BLaER1 treated with 17β-estradiol and CSF1 and Interleukin-3, amounts not matched to agents 10 nM and 100 nM (cell line): ENCODE data around the gene NLK.
"Not testable (repeated sequence)": the region's sequence is repeated elsewhere in the genome, so short reads cannot be mapped to it uniquely, and the experiment has no call there.

Source experiments
- H3K27ac ChIP-seq, 11 experiments: shearing (Covaris generic); formaldehyde crosslinking; 2 replicates each; pipeline ENCODE4 v1.8.1; 2022
- H3K27me3 ChIP-seq, 11 experiments: shearing (Covaris generic); formaldehyde crosslinking; 2 replicates each; pipeline ENCODE4 v1.8.1; 2022
- H3K36me3 ChIP-seq, 11 experiments: shearing (Covaris generic); formaldehyde crosslinking; 2 replicates each; pipeline ENCODE4 v1.8.1; 2022
- H3K4me1 ChIP-seq, 10 experiments: shearing (Covaris generic); formaldehyde crosslinking; 2 replicates each; pipeline ENCODE4 v1.8.1; 2022
- H3K4me2 ChIP-seq, 11 experiments: shearing (Covaris generic); formaldehyde crosslinking; 2 replicates each; pipeline ENCODE4 v1.8.1; 2022
- H3K4me3 ChIP-seq, 10 experiments: shearing (Covaris generic); formaldehyde crosslinking; 2 replicates each; pipeline ENCODE4 v1.8.1; 2022
- H3K9ac ChIP-seq, 11 experiments: shearing (Covaris generic); formaldehyde crosslinking; 2 replicates each; pipeline ENCODE4 v1.8.1; 2022
- H3K9me3 ChIP-seq, 11 experiments: shearing (Covaris generic); formaldehyde crosslinking; replicated peaks in 1 of 11; 2 replicates each; pipeline ENCODE4 v1.8.1; 2022
- H4K20me1 ChIP-seq, 11 experiments: shearing (Covaris generic); formaldehyde crosslinking; 2 replicates each; pipeline ENCODE4 v1.8.1; 2022
- Cebpa-rat ChIP-seq, 11 experiments: shearing (Covaris generic); IDR thresholded peaks; 2 replicates each; pipeline ENCODE4 v1.8.1; 2022

The NLK gene

GRCh38 chr17:28141313-28141712 lies 98.8 kb downstream of the NLK start:
- no peak overlapping the region for H3K9ac ChIP-seq
- H3K9me3 ChIP-seq = no peaks in the 10 kb centered on the region
- H3K27me3 ChIP-seq = no peaks in the 10 kb centered on the region
- peaks cover 4 to 60% (median 24%) of the 10 kb centered on the region in 11 experiments; a peak in 18 of 22 replicates for H3K36me3 ChIP-seq
- no peak overlapping the region for H3K4me3 ChIP-seq
- no peaks in the 10 kb centered on the region for H3K4me1 ChIP-seq
- H3K4me2 ChIP-seq = no peak overlapping the region
- TF ChIP-seq Cebpa-rat (IDR thresholded peaks at IDR 0.05) = no peak
- H4K20me1 ChIP-seq = no peaks in the 10 kb centered on the region
- no peak overlapping the region for H3K27ac ChIP-seq

- TF ChIP-seq Cebpa-rat (IDR thresholded peaks at IDR 0.05) = no peak
- Histone ChIP-seq H3K27ac (no peak overlapping the region), H3K4me2 (no peak overlapping the region), H3K36me3 (peaks cover 4 to 55% (median 23%) of the 10 kb centered on the region in 11 experiments; a peak in 18 of 22 replicates), H3K4me3 (no peak overlapping the region), H4K20me1 (no peaks in the 10 kb centered on the region), H3K9ac (no peak overlapping the region), H3K27me3 (no peaks in the 10 kb centered on the region), H3K4me1 (no peaks in the 10 kb centered on the region), H3K9me3 (no peaks in the 10 kb centered on the region)
These were observed 99.3 kb downstream of the NLK start for GRCh38 chr17:28141773-28142172.

GRCh38 chr17:28142305-28142704 lies 99.8 kb downstream of the NLK start:
- Histone ChIP-seq H3K27ac (no peak overlapping the region), H3K27me3 (no peaks in the 10 kb centered on the region), H3K4me3 (no peak overlapping the region), H3K9ac (no peak overlapping the region), H3K36me3 (peaks cover 4 to 55% (median 21%) of the 10 kb centered on the region in 11 experiments; a peak in 17 of 22 replicates), H3K9me3 (no peaks in the 10 kb centered on the region), H4K20me1 (no peaks in the 10 kb centered on the region), H3K4me1 (no peaks in the 10 kb centered on the region), H3K4me2 (no peak overlapping the region)
- no peak for TF ChIP-seq Cebpa-rat (IDR thresholded peaks at IDR 0.05)

- Histone ChIP-seq H3K36me3 (peaks cover 0 to 43% (median 17%) of the 10 kb centered on the region in 11 experiments; a peak in 16 of 22 replicates), H3K4me3 (no peak overlapping the region)
These were observed 101.5 kb downstream of the NLK start for GRCh38 chr17:28144019-28144418.

GRCh38 chr17:28145348-28145747 lies 102.9 kb downstream of the NLK start:
- no peaks in the 10 kb centered on the region for H3K4me1 ChIP-seq
- H3K27ac ChIP-seq = no peak overlapping the region
- no peak for TF ChIP-seq Cebpa-rat (IDR thresholded peaks at IDR 0.05)
- no peak overlapping the region for H3K9ac ChIP-seq
- no peaks in the 10 kb centered on the region for H3K9me3 ChIP-seq
- H3K4me3 ChIP-seq = no peak overlapping the region
- H3K36me3 ChIP-seq = peaks cover 0 to 29% (median 17%) of the 10 kb centered on the region in 11 experiments; a peak in 14 of 22 replicates
- H3K4me2 ChIP-seq = no peak overlapping the region
- H4K20me1 ChIP-seq = no peaks in the 10 kb centered on the region
- no peaks in the 10 kb centered on the region for H3K27me3 ChIP-seq

More at GRCh38 chr17:28144019-28144418, 101.5 kb downstream of the NLK start:
- Histone ChIP-seq H3K9me3 (no peaks in the 10 kb centered on the region), H3K9ac (no peak overlapping the region), H3K27me3 (no peaks in the 10 kb centered on the region), H3K27ac (no peak overlapping the region), H4K20me1 (no peaks in the 10 kb centered on the region), H3K4me2 (no peak overlapping the region), H3K4me1 (no peaks in the 10 kb centered on the region)
- no peak for TF ChIP-seq Cebpa-rat (IDR thresholded peaks at IDR 0.05)

GRCh38 chr17:28147017-28147416 lies 104.5 kb downstream of the NLK start:
- Histone ChIP-seq H3K27ac (no peak overlapping the region), H3K36me3 (peaks cover 0 to 28% (median 13%) of the 10 kb centered on the region in 11 experiments; a peak in 12 of 22 replicates), H3K9ac (no peak overlapping the region), H4K20me1 (no peaks in the 10 kb centered on the region), H3K9me3 (no peaks in the 10 kb centered on the region), H3K4me1 (no peaks in the 10 kb centered on the region), H3K27me3 (no peaks in the 10 kb centered on the region), H3K4me2 (no peak overlapping the region), H3K4me3 (no peak overlapping the region)
- no peak for TF ChIP-seq Cebpa-rat (IDR thresholded peaks at IDR 0.05)

GRCh38 chr17:28151001-28151400 lies 108.5 kb downstream of the NLK start:
- Histone ChIP-seq H3K4me3 (no peak overlapping the region), H3K4me1 (no peaks in the 10 kb centered on the region), H3K27me3 (no peaks in the 10 kb centered on the region), H3K4me2 (no peak overlapping the region), H4K20me1 (no peaks in the 10 kb centered on the region), H3K9ac (no peak overlapping the region), H3K36me3 (peaks cover 0 to 30% (median 13%) of the 10 kb centered on the region in 11 experiments; a peak in 10 of 22 replicates), H3K27ac (no peak overlapping the region), H3K9me3 (0 out of 22 replicates have a peak, but pooled peaks cover 0 to 4% (median 0%) of the 10 kb centered on the region in 11 experiments)
- no peak for TF ChIP-seq Cebpa-rat (IDR thresholded peaks at IDR 0.05)

GRCh38 chr17:28154214-28154613 lies 111.7 kb downstream of the NLK start:
- Histone ChIP-seq H3K4me3 (no peak overlapping the region), H3K27me3 (no peaks in the 10 kb centered on the region), H3K36me3 (peaks cover 0 to 30% (median 13%) of the 10 kb centered on the region in 11 experiments; a peak in 10 of 22 replicates), H3K9ac (no peak overlapping the region), H3K27ac (no peak overlapping the region), H3K4me2 (no peak overlapping the region), H4K20me1 (no peaks in the 10 kb centered on the region), H3K4me1 (no peaks in the 10 kb centered on the region), H3K9me3 (0 out of 22 replicates have a peak, but pooled peaks cover 0 to 4% (median 0%) of the 10 kb centered on the region in 11 experiments)
- no peak for TF ChIP-seq Cebpa-rat (IDR thresholded peaks at IDR 0.05)

- H3K36me3 ChIP-seq = peaks cover 0 to 30% (median 13%) of the 10 kb centered on the region in 11 experiments; a peak in 10 of 22 replicates
- not testable (repeated sequence) for H3K4me2 ChIP-seq
These were observed 112.9 kb downstream of the NLK start for GRCh38 chr17:28155405-28155804.

GRCh38 chr17:28159004-28159403 lies 116.5 kb downstream of the NLK start:
- no peak overlapping the region for H3K27ac ChIP-seq
- no peaks in the 10 kb centered on the region for H4K20me1 ChIP-seq
- TF ChIP-seq Cebpa-rat (IDR thresholded peaks at IDR 0.05) = no peak
- H3K4me3 ChIP-seq = no peak overlapping the region
- peaks cover 0 to 30% (median 10%) of the 10 kb centered on the region in 11 experiments; a peak in 13 of 22 replicates for H3K36me3 ChIP-seq
- no peak overlapping the region for H3K4me2 ChIP-seq
- H3K9ac ChIP-seq = no peak overlapping the region
- H3K27me3 ChIP-seq = no peaks in the 10 kb centered on the region
- H3K4me1 ChIP-seq = peaks cover 0 to 3% (median 0%) of the 10 kb centered on the region in 10 experiments; a peak in 4 of 20 replicates
- 0 out of 22 replicates have a peak, but pooled peaks cover 0 to 4% (median 0%) of the 10 kb centered on the region in 11 experiments for H3K9me3 ChIP-seq

More at GRCh38 chr17:28155405-28155804, 112.9 kb downstream of the NLK start:
- not testable (repeated sequence) for H3K27ac ChIP-seq, H3K9me3 ChIP-seq, H3K27me3 ChIP-seq, H3K4me1 ChIP-seq, H4K20me1 ChIP-seq, H3K4me3 ChIP-seq, H3K9ac ChIP-seq
